CD4-positive, alpha-beta T cell treated with Interferon alpha-2 for 1 hour (primary cell): ENCODE results near the gene SEPTIN10.
"Not testable (repeated sequence)": the region's sequence is repeated elsewhere in the genome, so short reads cannot be mapped to it uniquely, and the experiment has no call there.

ENCODE experiments used
- DNase-seq, 2 donors: peaks; one replicate each; pipeline ENCODE4 v3.0.0-alpha.2; 2020 to 2022

Gene SEPTIN10

GRCh38 chr2:109538546-109538945 is 75.2 kb downstream of the SEPTIN10 start:
- no peak for DNase-seq

GRCh38 chr2:109537565-109538222 is 76.1 kb downstream of the SEPTIN10 start:
- no peak for DNase-seq

GRCh38 chr2:109536556-109536955 is 77.2 kb downstream of the SEPTIN10 start:
- not testable (repeated sequence) for DNase-seq

- DNase-seq: no peak
These were observed 78.4 kb downstream of the SEPTIN10 start for GRCh38 chr2:109535217-109535946.

GRCh38 chr2:109533823-109534222 is 79.9 kb downstream of the SEPTIN10 start:
- no peak for DNase-seq

- DNase-seq: no peak
These were observed 81.1 kb downstream of the SEPTIN10 start for GRCh38 chr2:109532728-109533076.

- DNase-seq: no peak
These were observed 81.7 kb downstream of the SEPTIN10 start for GRCh38 chr2:109531896-109532727.

- no peak for DNase-seq
These were observed 82.5 kb downstream of the SEPTIN10 start for GRCh38 chr2:109531221-109531620.

GRCh38 chr2:109530712-109531111 is 83.1 kb downstream of the SEPTIN10 start:
- no peak for DNase-seq

GRCh38 chr2:109529532-109530449 is 84.0 kb downstream of the SEPTIN10 start:
- no peak for DNase-seq

GRCh38 chr2:109528811-109529501 is 84.8 kb downstream of the SEPTIN10 start:
- DNase-seq: no peak

- no peak for DNase-seq
These were observed 85.7 kb downstream of the SEPTIN10 start for GRCh38 chr2:109527846-109528705.

GRCh38 chr2:109527079-109527478 is 86.7 kb downstream of the SEPTIN10 start:
- DNase-seq: no peak

GRCh38 chr2:109526442-109526970 is 87.3 kb downstream of the SEPTIN10 start:
- no peak for DNase-seq

- no peak for DNase-seq
These were observed 87.9 kb downstream of the SEPTIN10 start for GRCh38 chr2:109525836-109526235.

- no peak for DNase-seq
These were observed 90.0 kb downstream of the SEPTIN10 start for GRCh38 chr2:109523536-109524361.

GRCh38 chr2:109523121-109523520 is 90.6 kb downstream of the SEPTIN10 start:
- DNase-seq: no peak

- DNase-seq: no peak
These were observed 91.7 kb downstream of the SEPTIN10 start for GRCh38 chr2:109522063-109522374.

GRCh38 chr2:109521233-109522062 is 92.3 kb downstream of the SEPTIN10 start:
- DNase-seq: no peak
